Mesendoderm (in vitro differentiated cells): ENCODE measurements around the gene THBD.

Experiments
- DNase-seq: peaks from one replicate; pipeline ENCODE4 v3.0.0; 2013
- H2AK5ac ChIP-seq: 2 replicates; pipeline ENCODE4 v1.6.1; 2013; ENCODE audit warnings: low read length, inconsistent platforms
- H2BK120ac ChIP-seq: 2 replicates; pipeline ENCODE4 v1.6.1; 2013; ENCODE audit warnings: low read depth, mild to moderate bottlenecking, low read length, moderate library complexity, mixed read lengths
- H2BK15ac ChIP-seq: replicated peaks from 2 replicates; pipeline ENCODE4 v1.6.1; 2013; ENCODE audit warnings: low read depth, mild to moderate bottlenecking, moderate library complexity
- H2BK5ac ChIP-seq: 2 replicates; pipeline ENCODE4 v1.6.1; 2013; ENCODE audit warnings: low read length, inconsistent platforms
- H3K18ac ChIP-seq: 2 replicates; pipeline ENCODE4 v1.6.1; 2013; ENCODE audit warnings: mild to moderate bottlenecking, low read length, mixed read lengths
- H3K23ac ChIP-seq: one replicate; pipeline ENCODE4 v1.6.1; 2013; ENCODE audit warnings: low read length
- H3K27ac ChIP-seq: 2 replicates; pipeline ENCODE4 v1.5.1; 2013; ENCODE audit warnings: low read depth, mild to moderate bottlenecking, inconsistent platforms, low read length, moderate library complexity
- H3K27me3 ChIP-seq: 2 replicates; pipeline ENCODE4 v1.6.1; 2013; ENCODE audit warnings: low read length, control low read depth, mild to moderate bottlenecking, inconsistent platforms; ENCODE audit not compliant: insufficient read depth, poor library complexity
- H3K36me3 ChIP-seq: 2 replicates; pipeline ENCODE4 v1.6.1; 2013; ENCODE audit warnings: low read length, inconsistent platforms; ENCODE audit not compliant: control insufficient read depth, insufficient read depth
- H3K4ac ChIP-seq: one replicate; pipeline ENCODE4 v1.6.1; 2013; ENCODE audit warnings: low read depth, mild to moderate bottlenecking, low read length, moderate library complexity
- H3K4me1 ChIP-seq: 2 replicates; pipeline ENCODE4 v1.6.1; 2013; ENCODE audit warnings: low read depth, low read length, inconsistent platforms; ENCODE audit not compliant: control insufficient read depth
- H3K4me2 ChIP-seq: 2 replicates; pipeline ENCODE4 v1.6.1; 2013; ENCODE audit warnings: low read length
- H3K4me3 ChIP-seq: 2 replicates; pipeline ENCODE4 v1.5.1; 2013; ENCODE audit warnings: mild to moderate bottlenecking, low read length
- H3K56ac ChIP-seq: one replicate; pipeline ENCODE4 v1.6.1; 2013; ENCODE audit warnings: low read length
- H3K79me1 ChIP-seq: 2 replicates; pipeline ENCODE4 v1.6.1; 2013; ENCODE audit warnings: low read length, inconsistent platforms
- H3K79me2 ChIP-seq: 2 replicates; pipeline ENCODE4 v1.6.1; 2013; ENCODE audit warnings: mild to moderate bottlenecking, low read length; ENCODE audit not compliant: control insufficient read depth, insufficient read depth
- H3K9ac ChIP-seq: 2 replicates; pipeline ENCODE4 v1.6.1; 2013; ENCODE audit warnings: low read length, inconsistent platforms
- H4K5ac ChIP-seq: one replicate; pipeline ENCODE4 v1.6.1; 2013; ENCODE audit warnings: low read length
- H4K8ac ChIP-seq: one replicate; pipeline ENCODE4 v1.6.1; 2013; ENCODE audit warnings: low read depth, mild to moderate bottlenecking, control low read depth, low read length, moderate library complexity
- WGBS: extraction: QIAGEN DNeasy Blood & Tissue Kit; methylation state at CpG from one replicate; pipeline ENCODE4 v1.1.7; 2013; ENCODE audit warnings: low lambda C conversion rate, missing lambda C conversion rate; ENCODE audit not compliant: insufficient coverage; ENCODE audit errors: extremely low coverage; 5-methylcytosine and 5-hydroxymethylcytosine counted together

THBD gene

GRCh38 chr20:23035731-23036130, 13.7 kb downstream of the THBD start:
- H4K5ac ChIP-seq, result no peak overlapping the region
- no peak overlapping the region for H2AK5ac ChIP-seq
- H2BK120ac ChIP-seq, result no peak overlapping the region
- no peak overlapping the region for H2BK15ac ChIP-seq
- no peaks in the 10 kb centered on the region for H3K79me1 ChIP-seq
- H3K18ac ChIP-seq, result no peak overlapping the region
- H3K4me2 ChIP-seq, result no peak overlapping the region
- peaks cover 2% of the 10 kb centered on the region for H3K27me3 ChIP-seq
- no peaks in the 10 kb centered on the region for H3K79me2 ChIP-seq
- DNase-seq, result no peak
- WGBS, result no CpG with 5 or more reads among the region's 41 CpGs
- H2BK5ac ChIP-seq, result no peak overlapping the region
- H3K56ac ChIP-seq, result peak overlapping the region; percentile 57
- no peak overlapping the region for H4K8ac ChIP-seq
- no peak overlapping the region for H3K9ac ChIP-seq
- H3K4ac ChIP-seq, result no peak overlapping the region
- H3K4me1 ChIP-seq, result no peaks in the 10 kb centered on the region
- H3K4me3 ChIP-seq, result no peak overlapping the region
- no peak overlapping the region for H3K27ac ChIP-seq
- H3K36me3 ChIP-seq, result no peaks in the 10 kb centered on the region
- no peak overlapping the region for H3K23ac ChIP-seq

- no peak within 1 kb of the TSS for H3K4ac ChIP-seq
- H3K4me3 ChIP-seq, result no peak within 1 kb of the TSS
- no peak for DNase-seq
- H3K9ac ChIP-seq, result no peak within 1 kb of the TSS
- no peak within 1 kb of the TSS for H2BK5ac ChIP-seq
- no peaks in the 10 kb centered on the region for H3K79me1 ChIP-seq
- H3K23ac ChIP-seq, result no peak within 1 kb of the TSS
- no peak within 1 kb of the TSS for H4K8ac ChIP-seq
- H3K79me2 ChIP-seq, result no peaks in the 10 kb centered on the region
- peaks cover 2% of the 10 kb centered on the region for H3K27me3 ChIP-seq
- H3K4me2 ChIP-seq, result peak within 1 kb of the TSS; percentile 29
- no peak within 1 kb of the TSS for H2BK15ac ChIP-seq
- peak within 1 kb of the TSS; percentile 57 for H3K56ac ChIP-seq
- H3K18ac ChIP-seq, result no peak within 1 kb of the TSS
- no CpG with 5 or more reads among the region's 83 CpGs for WGBS
- H3K27ac ChIP-seq, result no peak within 1 kb of the TSS
- no peak within 1 kb of the TSS for H2BK120ac ChIP-seq
- no peaks in the 10 kb centered on the region for H3K4me1 ChIP-seq
- H2AK5ac ChIP-seq, result no peak within 1 kb of the TSS
- H3K36me3 ChIP-seq, result no peaks in the 10 kb centered on the region
- no peak within 1 kb of the TSS for H4K5ac ChIP-seq
These were observed 14.5 kb downstream of the THBD start, which contains the start of gene SSTR4 for GRCh38 chr20:23034721-23035671. Gene SSTR4, plus strand, starts transcription at chr20:23035312. Its CDS starts 172 bp downstream, at chr20:23035484.

DNA sequence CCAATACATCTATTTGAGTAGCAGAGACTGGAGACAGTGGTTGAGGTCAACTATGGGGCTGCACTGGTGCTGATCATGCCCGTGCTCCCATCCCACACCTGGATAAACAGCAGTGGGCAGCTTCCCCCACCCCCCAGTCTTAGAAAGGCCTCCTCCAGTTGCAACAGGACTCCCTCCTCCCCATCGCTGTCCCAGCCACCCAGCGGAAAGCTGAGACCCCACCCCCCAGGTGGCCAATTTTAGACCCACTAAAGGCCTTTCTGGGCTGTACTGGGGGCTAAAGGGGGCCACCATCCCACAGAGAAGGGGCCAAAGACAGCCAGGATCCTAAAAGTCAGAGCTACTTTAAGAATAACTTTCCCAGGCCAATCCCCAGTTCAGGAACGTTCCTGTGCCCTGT, 15.6 kb downstream of the THBD start:
- Histone ChIP-seq H3K4me2 (no peak overlapping the region), H4K8ac (no peak overlapping the region), H2BK15ac (no peak overlapping the region), H3K4ac (no peak overlapping the region), H4K5ac (no peak overlapping the region), H3K56ac (no peak overlapping the region), H3K27me3 (peaks cover 2% of the 10 kb centered on the region), H3K36me3 (no peaks in the 10 kb centered on the region), H3K23ac (no peak overlapping the region), H3K4me1 (no peaks in the 10 kb centered on the region), H2AK5ac (no peak overlapping the region), H3K79me2 (no peaks in the 10 kb centered on the region), H3K9ac (no peak overlapping the region), H3K4me3 (no peak overlapping the region), H3K79me1 (no peaks in the 10 kb centered on the region), H2BK120ac (no peak overlapping the region), H3K27ac (no peak overlapping the region), H2BK5ac (no peak overlapping the region), H3K18ac (no peak overlapping the region)
- no CpG with 5 or more reads among the region's 4 CpGs for WGBS
- no peak for DNase-seq

DNA sequence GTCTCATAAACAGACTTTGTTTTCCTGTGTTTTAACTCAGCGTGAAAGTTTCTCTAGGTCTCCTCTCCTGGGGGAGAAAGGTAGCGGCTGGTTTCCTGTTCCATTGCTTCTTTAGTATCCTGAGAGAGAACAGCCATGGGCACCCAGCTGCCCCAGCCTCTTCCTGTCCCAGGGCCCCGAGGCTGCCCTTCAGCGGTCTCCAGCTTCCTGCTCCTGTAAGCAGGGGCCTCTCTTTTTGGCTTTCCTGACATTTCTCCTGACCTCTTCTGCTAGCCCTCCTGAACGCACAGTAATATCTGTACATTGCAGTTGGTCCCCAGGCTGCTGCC, 16.8 kb downstream of the THBD start:
- H4K5ac ChIP-seq, result no peak overlapping the region
- no peak overlapping the region for H3K18ac ChIP-seq
- no CpG with 5 or more reads among the region's 5 CpGs for WGBS
- H3K4me2 ChIP-seq, result no peak overlapping the region
- H3K4me1 ChIP-seq, result no peaks in the 10 kb centered on the region
- no peaks in the 10 kb centered on the region for H3K79me1 ChIP-seq
- no peak overlapping the region for H3K9ac ChIP-seq
- H3K27ac ChIP-seq, result no peak overlapping the region
- no peak overlapping the region for H4K8ac ChIP-seq
- H3K79me2 ChIP-seq, result no peaks in the 10 kb centered on the region
- H2AK5ac ChIP-seq, result no peak overlapping the region
- peaks cover 2% of the 10 kb centered on the region for H3K27me3 ChIP-seq
- no peak overlapping the region for H3K4ac ChIP-seq
- no peak overlapping the region for H2BK120ac ChIP-seq
- H3K56ac ChIP-seq, result no peak overlapping the region
- no peak overlapping the region for H3K23ac ChIP-seq
- no peak overlapping the region for H2BK15ac ChIP-seq
- no peak for DNase-seq
- H3K36me3 ChIP-seq, result no peaks in the 10 kb centered on the region
- no peak overlapping the region for H3K4me3 ChIP-seq
- H2BK5ac ChIP-seq, result no peak overlapping the region

- Histone ChIP-seq H2BK5ac (no peak overlapping the region), H3K27me3 (peaks cover 2% of the 10 kb centered on the region), H3K56ac (no peak overlapping the region), H4K8ac (no peak overlapping the region), H3K36me3 (no peaks in the 10 kb centered on the region), H2BK15ac (no peak overlapping the region), H3K18ac (no peak overlapping the region), H3K4me2 (no peak overlapping the region), H3K27ac (no peak overlapping the region), H3K4me1 (no peaks in the 10 kb centered on the region), H3K4me3 (no peak overlapping the region), H2BK120ac (no peak overlapping the region), H4K5ac (no peak overlapping the region), H3K79me1 (no peaks in the 10 kb centered on the region), H3K9ac (no peak overlapping the region), H3K23ac (no peak overlapping the region), H2AK5ac (no peak overlapping the region), H3K4ac (no peak overlapping the region), H3K79me2 (no peaks in the 10 kb centered on the region)
- no CpG with 5 or more reads among the region's 6 CpGs for WGBS
- DNase-seq, result no peak
These were observed 17.3 kb downstream of the THBD start for GRCh38 chr20:23032056-23032749.
